ENCODE measurements around the gene NXN.

The NXN gene

DNA sequence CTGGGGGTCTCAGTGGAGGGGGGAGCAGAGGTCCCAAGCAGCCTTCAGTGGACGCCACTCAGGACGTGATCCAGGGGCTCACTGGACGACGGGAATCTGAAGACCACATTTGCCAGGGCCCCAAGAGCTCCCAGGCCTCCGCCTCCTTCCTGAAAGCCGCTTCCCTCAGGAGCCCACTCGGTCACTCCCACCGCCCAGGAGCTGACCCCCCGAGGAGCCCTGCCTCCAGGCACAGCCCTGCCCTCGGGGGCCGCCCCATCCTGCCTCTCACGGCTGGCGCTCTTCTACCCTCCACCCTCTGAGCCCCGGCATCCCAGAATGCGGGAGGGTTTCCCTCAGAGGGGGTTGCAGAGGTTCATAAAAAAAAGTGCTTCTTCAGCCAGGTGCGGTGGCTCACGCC is 41.6 kb upstream of the NXN start:
- TF ChIP-seq, protein P1, sequence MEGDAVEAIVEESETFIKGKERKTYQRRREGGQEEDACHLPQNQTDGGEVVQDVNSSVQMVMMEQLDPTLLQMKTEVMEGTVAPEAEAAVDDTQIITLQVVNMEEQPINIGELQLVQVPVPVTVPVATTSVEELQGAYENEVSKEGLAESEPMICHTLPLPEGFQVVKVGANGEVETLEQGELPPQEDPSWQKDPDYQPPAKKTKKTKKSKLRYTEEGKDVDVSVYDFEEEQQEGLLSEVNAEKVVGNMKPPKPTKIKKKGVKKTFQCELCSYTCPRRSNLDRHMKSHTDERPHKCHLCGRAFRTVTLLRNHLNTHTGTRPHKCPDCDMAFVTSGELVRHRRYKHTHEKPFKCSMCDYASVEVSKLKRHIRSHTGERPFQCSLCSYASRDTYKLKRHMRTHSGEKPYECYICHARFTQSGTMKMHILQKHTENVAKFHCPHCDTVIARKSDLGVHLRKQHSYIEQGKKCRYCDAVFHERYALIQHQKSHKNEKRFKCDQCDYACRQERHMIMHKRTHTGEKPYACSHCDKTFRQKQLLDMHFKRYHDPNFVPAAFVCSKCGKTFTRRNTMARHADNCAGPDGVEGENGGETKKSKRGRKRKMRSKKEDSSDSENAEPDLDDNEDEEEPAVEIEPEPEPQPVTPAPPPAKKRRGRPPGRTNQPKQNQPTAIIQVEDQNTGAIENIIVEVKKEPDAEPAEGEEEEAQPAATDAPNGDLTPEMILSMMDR (IDR thresholded peaks at IDR 0.05; ENCODE audit: extremely low read depth, insufficient read depth, missing control alignments), result no peak
- DNase-seq (ENCODE audit: low spot score), result no peak
- in situ Hi-C loops (cut with MboI; ENCODE audit: low pct_unique_long_range_greater_than_20kb, low sequenced_read_pairs, unreplicated experiment), result no loop called here

DNA sequence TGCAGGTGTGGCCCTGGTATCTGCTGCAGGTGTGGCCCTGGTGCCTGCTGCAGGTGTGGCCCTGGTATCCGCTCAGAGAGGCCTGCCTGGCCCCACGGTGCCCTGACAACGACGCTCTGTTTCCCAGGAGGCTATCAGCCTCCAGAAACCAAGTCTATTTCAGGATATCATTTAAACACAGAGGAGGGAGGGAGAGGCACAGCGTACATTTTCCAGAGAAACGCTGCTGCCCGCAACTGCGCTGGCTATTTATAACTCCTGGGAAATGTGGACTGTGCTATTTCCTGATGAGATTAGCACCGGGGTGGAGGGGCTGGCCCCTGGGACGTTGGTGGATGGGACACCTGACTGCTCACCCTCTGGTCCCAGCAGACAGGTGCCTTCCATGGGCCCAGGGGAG is 39.9 kb upstream of the NXN start:
- no peak for DNase-seq (ENCODE audit: low spot score)
- in situ Hi-C loops (cut with MboI; ENCODE audit: low pct_unique_long_range_greater_than_20kb, low sequenced_read_pairs, unreplicated experiment), result no loop called here
- TF ChIP-seq, protein P1 (IDR thresholded peaks at IDR 0.05; ENCODE audit: extremely low read depth, insufficient read depth, missing control alignments), result no peak

DNA sequence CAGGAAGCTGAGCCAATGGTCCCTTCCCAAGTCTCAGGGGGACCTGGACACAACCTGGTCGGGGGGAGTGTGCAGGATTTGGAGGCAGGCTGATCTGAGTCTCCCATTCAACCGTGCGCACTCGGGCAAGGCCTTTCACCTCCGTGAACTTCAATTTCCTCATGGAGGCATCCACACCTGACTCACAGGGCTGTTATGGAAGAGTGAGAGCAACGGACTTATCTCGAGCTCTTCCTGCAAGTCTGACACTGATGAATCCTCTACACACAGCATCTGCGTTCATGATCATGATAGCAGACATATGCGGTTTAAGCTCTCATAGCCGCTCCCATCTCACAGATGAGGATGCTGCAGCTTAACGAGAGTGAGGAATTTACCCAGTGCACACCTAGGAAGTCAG is 39.0 kb upstream of the NXN start:
- in situ Hi-C loops (cut with MboI; ENCODE audit: low pct_unique_long_range_greater_than_20kb, low sequenced_read_pairs, unreplicated experiment), result no loop called here
- TF ChIP-seq, protein P1 (IDR thresholded peaks at IDR 0.05; ENCODE audit: extremely low read depth, insufficient read depth, missing control alignments), result no peak
- DNase-seq (ENCODE audit: low spot score), result no peak

DNA sequence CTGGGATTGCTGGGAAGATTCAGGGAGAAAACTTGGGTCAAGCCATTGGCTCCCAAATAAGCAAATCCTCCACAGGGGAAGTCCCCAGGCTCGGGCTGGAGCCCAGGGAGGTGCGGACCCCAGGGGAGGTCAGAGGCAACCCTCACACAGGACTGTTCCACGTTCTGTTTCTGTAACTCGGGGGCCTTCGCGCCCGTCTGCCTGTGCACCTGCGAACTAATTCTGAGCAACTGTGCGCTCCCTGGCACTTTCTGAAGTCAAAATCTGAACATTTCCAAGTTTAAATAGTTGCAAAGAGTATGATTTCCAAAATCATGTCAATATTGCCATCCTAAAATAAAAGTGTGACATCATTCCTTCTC is 34.1 kb upstream of the NXN start:
- TF ChIP-seq, protein P1 (IDR thresholded peaks at IDR 0.05; ENCODE audit: extremely low read depth, insufficient read depth, missing control alignments), result no peak
- DNase-seq (ENCODE audit: low spot score), result no peak
- in situ Hi-C loops (cut with MboI; ENCODE audit: low pct_unique_long_range_greater_than_20kb, low sequenced_read_pairs, unreplicated experiment), result no loop called here

DNA sequence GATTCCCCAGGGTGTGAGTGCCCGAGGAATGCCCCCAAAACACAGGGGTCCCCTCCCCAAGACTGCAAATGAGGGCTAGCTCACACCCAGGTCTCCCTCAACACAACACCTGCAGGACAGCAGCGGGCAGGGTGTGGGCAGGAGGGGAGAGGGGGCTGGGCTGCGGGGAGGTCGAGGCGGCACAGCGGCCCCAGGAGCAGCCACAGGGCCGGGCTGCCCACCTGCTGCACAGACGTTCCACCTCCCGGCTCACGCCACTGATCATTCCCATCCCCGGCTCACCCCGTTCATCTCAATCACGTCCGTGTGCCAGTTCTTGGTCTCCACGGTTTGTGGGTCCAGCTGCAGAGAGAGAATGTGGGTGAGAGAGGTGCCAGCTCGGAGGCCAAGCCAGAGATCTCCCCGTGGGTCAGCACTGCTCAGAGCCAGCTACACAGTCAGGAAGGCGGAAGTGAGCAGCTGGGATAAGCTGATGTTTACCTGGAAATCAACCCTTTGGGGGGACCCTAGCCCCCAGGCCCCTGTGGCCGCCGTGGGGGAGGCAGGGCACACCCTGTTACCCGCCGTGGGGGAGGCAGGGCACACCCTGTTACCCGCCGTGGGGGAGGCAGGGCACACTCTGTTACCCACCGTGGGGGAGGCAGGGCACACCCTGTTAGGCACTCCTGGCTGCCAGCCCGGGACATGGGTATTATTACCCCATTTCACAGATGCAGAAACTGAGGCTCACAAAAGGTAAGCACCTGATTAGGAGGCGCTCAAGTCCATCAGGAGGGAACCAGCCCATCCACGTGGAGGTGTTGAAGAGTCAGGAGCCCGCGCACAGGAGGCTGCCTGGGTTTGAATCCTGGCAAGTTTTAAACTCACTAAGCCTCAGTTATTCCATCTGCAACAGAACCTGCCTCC is 33.5 kb upstream of the NXN start:
- in situ Hi-C loops (cut with MboI; ENCODE audit: low pct_unique_long_range_greater_than_20kb, low sequenced_read_pairs, unreplicated experiment), result no loop called here
- no peak for DNase-seq (ENCODE audit: low spot score)
- TF ChIP-seq, protein P1 (IDR thresholded peaks at IDR 0.05; ENCODE audit: extremely low read depth, insufficient read depth, missing control alignments), result no peak

DNA sequence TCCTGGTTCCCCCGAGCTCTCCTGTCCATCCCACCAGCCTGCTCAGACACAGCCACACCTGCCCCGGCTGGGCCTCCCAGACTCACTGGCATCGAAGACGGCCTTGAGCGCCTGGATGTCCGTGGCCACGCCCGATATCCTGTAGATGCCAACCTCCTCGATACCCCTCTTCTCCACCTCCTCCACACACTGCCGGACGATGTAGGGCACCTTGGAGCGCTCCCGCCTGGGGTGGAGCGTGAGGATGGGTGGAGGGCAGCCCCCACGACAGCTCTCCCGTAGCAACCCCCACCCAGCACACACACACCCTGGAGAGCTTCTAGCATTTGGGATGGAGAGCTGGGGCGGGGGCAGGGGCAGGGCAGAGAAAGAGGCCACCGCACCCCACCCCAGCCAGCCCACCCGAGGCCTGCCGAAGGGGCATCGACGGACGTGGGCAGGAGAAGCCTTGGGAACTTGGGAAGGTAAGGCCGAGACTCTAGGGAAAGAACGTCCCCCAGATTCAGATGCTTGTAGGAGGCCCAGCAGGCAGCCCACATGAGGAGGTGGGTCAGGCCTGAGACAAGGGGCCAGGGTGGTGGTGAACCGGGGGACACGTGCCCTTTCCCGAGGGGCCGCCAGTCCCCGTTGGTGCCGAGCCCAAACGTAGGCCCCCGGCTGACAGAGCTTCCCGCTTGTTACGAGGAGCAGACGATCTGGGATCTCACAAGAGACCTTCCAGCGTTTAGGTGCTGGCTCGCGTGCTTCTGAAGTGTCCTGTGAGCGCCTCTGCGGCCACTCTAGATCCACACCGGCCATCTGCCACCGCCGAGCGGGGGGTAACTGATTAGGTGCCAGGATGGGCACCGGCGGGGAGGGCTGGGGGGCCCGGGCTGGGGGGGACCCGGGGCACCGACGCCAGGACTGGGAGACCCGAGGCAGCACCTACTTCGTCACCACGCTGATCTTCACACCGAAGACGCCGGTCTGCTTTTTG is 32.5 kb upstream of the NXN start:
- TF ChIP-seq, protein P1 (IDR thresholded peaks at IDR 0.05; ENCODE audit: extremely low read depth, insufficient read depth, missing control alignments), result no peak
- no peak for DNase-seq (ENCODE audit: low spot score)
- in situ Hi-C loops (cut with MboI; ENCODE audit: low pct_unique_long_range_greater_than_20kb, low sequenced_read_pairs, unreplicated experiment), result no loop called here
